Measurements from ENCODE around the gene LDLRAD4.

The LDLRAD4 gene

DNA sequence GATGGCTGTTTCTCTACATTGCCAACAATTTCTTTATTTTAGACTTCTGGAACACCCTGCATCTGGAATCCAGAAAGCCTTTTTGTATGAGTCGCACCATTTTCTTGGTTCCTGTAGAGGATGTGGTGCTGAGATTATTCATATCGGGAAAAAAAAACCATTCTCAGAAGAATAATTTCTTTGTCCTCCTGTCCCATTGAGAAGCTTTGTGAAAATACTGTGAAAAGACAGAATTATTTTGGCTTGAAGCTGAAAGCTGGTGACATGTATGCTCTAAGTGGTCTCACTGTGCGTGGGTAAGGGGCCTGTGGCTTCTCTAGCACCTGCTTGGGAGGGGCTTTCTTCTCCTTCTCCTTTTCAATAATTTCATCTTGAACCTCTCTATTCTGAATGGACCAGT, 369.4 kb downstream of the LDLRAD4 start:
- Histone ChIP-seq H3K27me3 (ENCODE audit: insufficient read depth, low read length) (peaks cover 45% of the 10 kb centered on the region), H3K27ac (ENCODE audit: low read depth, low read length) (no peak overlapping the region), H2AFZ (ENCODE audit: low read length, unreplicated experiment) (no peak overlapping the region), H3K36me3 (ENCODE audit: insufficient read depth, low read length) (no peaks in the 10 kb centered on the region), H3K79me2 (ENCODE audit: control insufficient read depth, insufficient read depth, low read length, unreplicated experiment) (no peaks in the 10 kb centered on the region), H3K4me3 (ENCODE audit: low read depth, low read length) (no peak overlapping the region), H3K4me1 (ENCODE audit: control insufficient read depth, insufficient read depth, low read length, unreplicated experiment) (no peaks in the 10 kb centered on the region)

DNA sequence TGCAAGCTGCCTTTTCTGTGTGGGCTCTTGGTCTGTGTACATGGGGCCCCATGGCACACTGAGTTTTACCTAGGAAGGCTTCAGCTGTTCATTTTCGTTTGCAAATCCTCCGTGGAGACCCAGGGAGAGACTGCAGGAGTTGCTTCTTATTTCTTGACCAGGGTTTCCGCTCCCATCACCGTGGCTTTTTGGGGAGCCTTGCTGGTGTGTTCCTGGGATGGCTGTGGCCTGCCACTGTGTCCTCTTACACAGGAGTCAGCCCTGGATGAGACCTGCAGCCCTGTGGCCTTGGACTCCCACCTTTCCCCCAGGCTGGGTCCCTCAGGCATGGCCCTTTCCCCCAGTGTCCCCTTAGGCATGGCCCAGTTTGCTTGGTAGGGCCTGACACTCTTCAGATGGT, 370.8 kb downstream of the LDLRAD4 start:
- Histone ChIP-seq H3K27me3 (ENCODE audit: insufficient read depth, low read length) (peaks cover 44% of the 10 kb centered on the region), H3K36me3 (ENCODE audit: insufficient read depth, low read length) (no peaks in the 10 kb centered on the region), H3K79me2 (ENCODE audit: control insufficient read depth, insufficient read depth, low read length, unreplicated experiment) (no peaks in the 10 kb centered on the region), H2AFZ (ENCODE audit: low read length, unreplicated experiment) (no peak overlapping the region), H3K27ac (ENCODE audit: low read depth, low read length) (no peak overlapping the region), H3K4me1 (ENCODE audit: control insufficient read depth, insufficient read depth, low read length, unreplicated experiment) (no peaks in the 10 kb centered on the region), H3K4me3 (ENCODE audit: low read depth, low read length) (no peak overlapping the region)

DNA sequence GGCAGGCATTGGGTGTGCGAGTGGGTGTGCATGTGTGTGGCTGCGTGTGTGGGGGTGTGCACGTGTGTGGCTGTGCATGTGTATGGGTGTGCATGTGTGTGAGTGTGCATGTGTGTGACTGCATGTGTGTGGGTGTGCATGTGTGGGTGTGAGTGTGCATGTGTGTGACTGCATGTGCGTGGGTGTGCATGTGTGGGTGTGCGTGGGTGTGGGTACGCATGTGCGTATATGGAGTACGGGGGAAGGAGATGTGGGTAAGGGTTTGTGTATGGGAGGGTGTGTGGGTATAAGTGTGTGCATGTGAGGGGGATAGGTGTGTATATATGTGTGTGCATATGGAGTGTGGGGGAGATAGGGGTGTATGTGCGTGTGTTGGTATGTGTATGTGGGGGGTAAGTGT, 371.4 kb downstream of the LDLRAD4 start:
- Histone ChIP-seq H2AFZ (ENCODE audit: low read length, unreplicated experiment) (no peak overlapping the region), H3K4me1 (ENCODE audit: control insufficient read depth, insufficient read depth, low read length, unreplicated experiment) (no peaks in the 10 kb centered on the region), H3K4me3 (ENCODE audit: low read depth, low read length) (no peak overlapping the region), H3K36me3 (ENCODE audit: insufficient read depth, low read length) (no peaks in the 10 kb centered on the region), H3K27me3 (ENCODE audit: insufficient read depth, low read length) (peaks cover 38% of the 10 kb centered on the region), H3K79me2 (ENCODE audit: control insufficient read depth, insufficient read depth, low read length, unreplicated experiment) (no peaks in the 10 kb centered on the region), H3K27ac (ENCODE audit: low read depth, low read length) (no peak overlapping the region)

DNA sequence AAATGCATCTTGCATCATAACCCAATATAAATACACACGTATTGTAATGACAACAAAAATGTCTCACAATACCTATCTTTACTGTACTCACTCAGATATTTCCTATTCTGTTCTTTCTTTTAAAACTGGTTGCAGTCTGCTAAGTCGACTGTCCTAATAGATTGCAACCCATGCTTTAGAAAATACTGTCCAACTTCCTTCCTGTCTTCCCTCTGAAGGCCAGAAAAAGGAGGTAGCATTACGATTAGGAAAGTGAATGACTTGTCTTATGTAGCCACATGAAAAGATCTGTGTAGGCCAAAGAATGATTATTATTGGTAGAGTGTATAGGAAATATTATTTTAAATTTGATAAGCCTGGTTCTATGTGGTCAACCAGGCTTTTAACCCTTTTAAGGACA, 373.7 kb downstream of the LDLRAD4 start:
- Histone ChIP-seq H3K36me3 (ENCODE audit: insufficient read depth, low read length) (no peaks in the 10 kb centered on the region), H3K4me1 (ENCODE audit: control insufficient read depth, insufficient read depth, low read length, unreplicated experiment) (no peaks in the 10 kb centered on the region), H3K4me3 (ENCODE audit: low read depth, low read length) (no peak overlapping the region), H3K27ac (ENCODE audit: low read depth, low read length) (no peak overlapping the region), H2AFZ (ENCODE audit: low read length, unreplicated experiment) (no peak overlapping the region), H3K27me3 (ENCODE audit: insufficient read depth, low read length) (peaks cover 25% of the 10 kb centered on the region), H3K79me2 (ENCODE audit: control insufficient read depth, insufficient read depth, low read length, unreplicated experiment) (no peaks in the 10 kb centered on the region)

DNA sequence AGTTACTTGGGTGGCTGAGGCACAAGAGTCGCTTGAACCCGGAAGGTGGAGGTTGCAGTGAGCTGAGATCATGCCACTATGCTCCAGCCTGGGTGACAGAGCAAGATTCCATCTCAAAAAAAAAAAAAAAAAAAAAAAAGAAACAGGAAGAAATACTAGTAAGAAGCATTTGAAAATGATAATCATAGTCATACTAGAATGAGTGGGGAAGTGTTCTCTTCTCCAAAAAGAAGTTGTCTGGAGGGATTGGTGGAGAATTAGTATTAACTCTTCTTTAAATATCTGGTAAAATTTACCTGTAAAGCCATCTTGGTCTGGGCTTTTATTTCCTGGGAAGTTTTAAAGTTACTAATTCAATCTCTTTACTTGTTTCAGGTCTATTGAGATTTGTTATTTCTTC, 376.0 kb downstream of the LDLRAD4 start:
- Histone ChIP-seq H3K4me1 (ENCODE audit: control insufficient read depth, insufficient read depth, low read length, unreplicated experiment) (no peaks in the 10 kb centered on the region), H2AFZ (ENCODE audit: low read length, unreplicated experiment) (no peak overlapping the region), H3K79me2 (ENCODE audit: control insufficient read depth, insufficient read depth, low read length, unreplicated experiment) (no peaks in the 10 kb centered on the region), H3K36me3 (ENCODE audit: insufficient read depth, low read length) (no peaks in the 10 kb centered on the region), H3K27me3 (ENCODE audit: insufficient read depth, low read length) (peaks cover 13% of the 10 kb centered on the region; the same call in 1 of the 2 replicates), H3K4me3 (ENCODE audit: low read depth, low read length) (no peak overlapping the region), H3K27ac (ENCODE audit: low read depth, low read length) (no peak overlapping the region)

DNA sequence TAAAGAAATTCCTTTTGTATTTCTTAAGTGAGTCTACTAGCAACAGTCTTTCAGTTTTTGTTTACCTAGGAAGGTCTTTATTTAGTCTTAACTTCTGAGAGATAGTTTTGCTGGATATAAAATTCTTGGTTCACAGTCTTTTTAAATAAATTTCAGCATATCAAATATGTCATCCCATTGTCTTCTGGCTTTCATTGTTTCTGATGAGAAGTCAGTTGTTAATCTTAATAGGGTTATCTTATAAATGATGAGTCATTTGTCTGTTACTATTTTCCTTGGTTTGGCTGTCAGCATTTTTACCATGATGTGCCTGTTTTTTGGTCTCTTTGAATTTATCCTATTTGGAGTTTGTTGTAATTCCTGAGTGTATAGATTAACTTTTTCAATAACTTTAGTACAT, 378.5 kb downstream of the LDLRAD4 start:
- Histone ChIP-seq H3K79me2 (ENCODE audit: control insufficient read depth, insufficient read depth, low read length, unreplicated experiment) (no peaks in the 10 kb centered on the region), H3K4me1 (ENCODE audit: control insufficient read depth, insufficient read depth, low read length, unreplicated experiment) (no peaks in the 10 kb centered on the region), H3K36me3 (ENCODE audit: insufficient read depth, low read length) (no peaks in the 10 kb centered on the region), H2AFZ (ENCODE audit: low read length, unreplicated experiment) (no peak overlapping the region), H3K4me3 (ENCODE audit: low read depth, low read length) (no peak overlapping the region), H3K27ac (ENCODE audit: low read depth, low read length) (no peak overlapping the region), H3K27me3 (ENCODE audit: insufficient read depth, low read length) (no peaks in the 10 kb centered on the region; the same call in 1 of the 2 replicates)

DNA sequence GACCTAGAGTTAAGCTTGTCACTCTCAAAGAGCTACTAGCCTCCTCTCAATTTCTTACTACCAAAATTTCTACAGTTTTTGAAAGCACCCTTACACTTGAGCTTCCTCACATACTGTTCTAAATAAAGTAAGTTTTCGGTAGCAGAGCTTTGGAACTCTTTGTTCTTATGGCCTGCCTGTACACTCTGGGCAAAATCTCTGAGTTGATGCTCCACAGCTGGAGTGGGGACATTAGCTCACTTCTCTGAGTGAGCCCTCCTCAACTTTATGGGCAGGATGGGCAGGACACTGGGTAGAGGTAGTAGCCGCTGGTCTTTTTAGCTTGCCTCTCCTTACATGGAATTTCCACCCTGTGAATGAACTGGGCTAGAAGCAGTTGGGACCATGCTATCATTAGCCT, 380.0 kb downstream of the LDLRAD4 start:
- H3K27ac ChIP-seq (ENCODE audit: low read depth, low read length) = no peak overlapping the region
- no peaks in the 10 kb centered on the region for H3K79me2 ChIP-seq (ENCODE audit: control insufficient read depth, insufficient read depth, low read length, unreplicated experiment)
- peaks cover under 1% of the 10 kb centered on the region; the same call in 1 of the 2 replicates for H3K27me3 ChIP-seq (ENCODE audit: insufficient read depth, low read length)
- no peak overlapping the region for H3K4me3 ChIP-seq (ENCODE audit: low read depth, low read length)
- H3K4me1 ChIP-seq (ENCODE audit: control insufficient read depth, insufficient read depth, low read length, unreplicated experiment) = no peaks in the 10 kb centered on the region
- no peak overlapping the region for H2AFZ ChIP-seq (ENCODE audit: low read length, unreplicated experiment)
- H3K36me3 ChIP-seq (ENCODE audit: insufficient read depth, low read length) = no peaks in the 10 kb centered on the region

DNA sequence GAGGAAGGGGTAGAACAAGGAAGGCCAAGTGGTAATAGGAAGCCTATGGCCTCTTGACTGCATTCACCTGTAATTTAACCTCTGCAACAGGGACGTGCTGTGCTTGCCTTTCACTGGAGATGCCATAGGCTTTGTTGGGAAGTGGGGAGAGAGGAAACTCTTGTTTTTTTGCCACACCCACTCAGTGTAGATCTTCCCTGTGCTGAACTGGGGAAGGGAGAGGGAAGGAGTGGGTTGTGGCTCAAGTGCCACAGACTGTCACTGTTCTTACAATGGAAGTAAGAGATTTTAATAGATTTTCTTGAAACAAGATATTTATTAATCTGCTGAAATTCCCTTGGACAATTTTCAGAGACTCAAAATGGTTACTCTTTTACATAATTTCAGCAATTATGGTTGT, 380.5 kb downstream of the LDLRAD4 start:
- no peaks in the 10 kb centered on the region for H3K36me3 ChIP-seq (ENCODE audit: insufficient read depth, low read length)
- no peak overlapping the region for H3K27ac ChIP-seq (ENCODE audit: low read depth, low read length)
- no peak overlapping the region for H3K4me3 ChIP-seq (ENCODE audit: low read depth, low read length)
- no peaks in the 10 kb centered on the region for H3K79me2 ChIP-seq (ENCODE audit: control insufficient read depth, insufficient read depth, low read length, unreplicated experiment)
- no peak overlapping the region for H2AFZ ChIP-seq (ENCODE audit: low read length, unreplicated experiment)
- H3K27me3 ChIP-seq (ENCODE audit: insufficient read depth, low read length) = peaks cover 5% of the 10 kb centered on the region; the same call in 1 of the 2 replicates
- H3K4me1 ChIP-seq (ENCODE audit: control insufficient read depth, insufficient read depth, low read length, unreplicated experiment) = no peaks in the 10 kb centered on the region

DNA sequence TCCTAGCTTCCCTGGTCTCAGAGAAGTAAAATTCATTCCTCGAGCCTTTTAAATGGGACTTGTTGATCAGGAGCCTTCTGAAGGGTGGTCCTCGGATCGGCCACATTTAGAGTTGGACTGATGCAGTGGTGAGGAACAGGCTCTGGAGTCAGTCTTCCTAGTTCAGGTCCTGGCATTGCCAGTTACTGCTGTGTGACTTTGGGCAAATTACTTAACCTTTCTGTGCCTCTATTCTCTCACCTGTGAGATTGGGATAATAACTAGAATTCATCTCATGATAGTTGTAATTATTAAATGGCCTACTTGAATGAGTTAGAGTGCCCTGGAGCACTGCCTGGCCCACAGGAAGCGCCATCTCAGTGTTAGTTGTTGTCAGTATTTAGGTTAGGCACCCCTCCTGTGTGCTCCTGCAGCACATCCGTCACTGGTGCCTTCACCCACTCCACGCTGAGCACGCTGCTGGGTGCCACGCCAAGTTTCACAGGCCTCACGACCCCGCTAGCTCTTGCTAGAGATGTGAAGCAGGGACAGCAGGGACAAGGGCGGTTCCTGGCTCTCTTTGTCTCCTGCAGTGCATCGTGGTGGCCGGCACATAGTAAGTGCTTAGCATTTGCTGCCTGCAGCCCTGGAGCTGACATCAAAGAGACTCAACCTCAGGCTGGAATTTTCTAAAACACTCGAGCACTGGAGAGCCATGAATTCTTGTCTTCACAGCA, 384.9 kb downstream of the LDLRAD4 start:
- no peak overlapping the region for H3K27ac ChIP-seq (ENCODE audit: low read depth, low read length)
- H3K36me3 ChIP-seq (ENCODE audit: insufficient read depth, low read length) = no peaks in the 10 kb centered on the region
- no peak overlapping the region for H2AFZ ChIP-seq (ENCODE audit: low read length, unreplicated experiment)
- H3K4me3 ChIP-seq (ENCODE audit: low read depth, low read length) = no peak overlapping the region
- no peaks in the 10 kb centered on the region for H3K4me1 ChIP-seq (ENCODE audit: control insufficient read depth, insufficient read depth, low read length, unreplicated experiment)
- peaks cover 32% of the 10 kb centered on the region for H3K27me3 ChIP-seq (ENCODE audit: insufficient read depth, low read length)
- no peaks in the 10 kb centered on the region for H3K79me2 ChIP-seq (ENCODE audit: control insufficient read depth, insufficient read depth, low read length, unreplicated experiment)

DNA sequence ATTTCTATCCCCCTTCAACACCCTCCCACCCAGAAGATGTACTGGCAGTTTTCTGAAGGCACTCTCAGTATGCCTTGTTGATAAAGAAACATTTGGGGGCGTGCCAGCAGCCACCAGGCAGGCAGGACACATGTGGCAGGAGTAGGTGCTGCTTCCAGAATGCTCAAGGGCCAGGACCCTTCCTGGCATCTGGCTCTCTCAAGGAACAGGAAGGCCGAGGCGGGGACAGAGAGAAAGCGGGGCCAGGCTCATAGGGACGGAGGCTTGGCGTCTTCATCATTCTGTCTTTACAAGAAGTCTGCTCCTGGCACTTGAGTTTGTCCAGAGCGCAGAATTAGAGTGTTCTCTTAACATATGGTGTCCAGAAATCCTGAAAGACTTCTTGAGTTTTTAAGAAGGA, 386.2 kb downstream of the LDLRAD4 start:
- no peaks in the 10 kb centered on the region for H3K4me1 ChIP-seq (ENCODE audit: control insufficient read depth, insufficient read depth, low read length, unreplicated experiment)
- no peaks in the 10 kb centered on the region for H3K79me2 ChIP-seq (ENCODE audit: control insufficient read depth, insufficient read depth, low read length, unreplicated experiment)
- H2AFZ ChIP-seq (ENCODE audit: low read length, unreplicated experiment) = no peak overlapping the region
- H3K27me3 ChIP-seq (ENCODE audit: insufficient read depth, low read length) = peaks cover 32% of the 10 kb centered on the region
- no peaks in the 10 kb centered on the region for H3K36me3 ChIP-seq (ENCODE audit: insufficient read depth, low read length)
- no peak overlapping the region for H3K27ac ChIP-seq (ENCODE audit: low read depth, low read length)
- no peak overlapping the region for H3K4me3 ChIP-seq (ENCODE audit: low read depth, low read length)

DNA sequence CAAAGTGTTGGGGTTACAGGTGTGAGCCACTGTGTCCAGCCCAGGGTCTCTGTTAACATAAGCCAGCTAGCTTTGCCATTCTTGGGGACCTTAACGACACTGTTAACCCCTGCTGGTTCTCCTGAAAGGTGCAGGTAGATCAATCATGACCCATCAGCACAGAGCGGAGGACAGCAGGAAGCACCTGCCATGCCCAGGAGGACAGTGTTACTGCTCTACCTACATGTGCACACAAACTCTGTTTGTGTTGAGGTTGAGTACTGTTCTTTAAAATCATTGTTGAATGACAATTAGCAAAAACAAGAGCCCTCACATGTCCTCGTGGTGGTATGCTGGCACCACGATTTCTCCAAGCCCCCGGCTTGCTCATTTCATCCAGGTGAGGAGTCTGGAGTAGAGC, 386.9 kb downstream of the LDLRAD4 start:
- Histone ChIP-seq H3K27me3 (ENCODE audit: insufficient read depth, low read length) (peaks cover 32% of the 10 kb centered on the region), H2AFZ (ENCODE audit: low read length, unreplicated experiment) (no peak overlapping the region), H3K4me3 (ENCODE audit: low read depth, low read length) (no peak overlapping the region), H3K4me1 (ENCODE audit: control insufficient read depth, insufficient read depth, low read length, unreplicated experiment) (no peaks in the 10 kb centered on the region), H3K36me3 (ENCODE audit: insufficient read depth, low read length) (no peaks in the 10 kb centered on the region), H3K27ac (ENCODE audit: low read depth, low read length) (no peak overlapping the region), H3K79me2 (ENCODE audit: control insufficient read depth, insufficient read depth, low read length, unreplicated experiment) (no peaks in the 10 kb centered on the region)
